ENCODE data around the gene PCDH12.

GRCh38 chr5:141909212-141909611 is 48.8 kb downstream of the PCDH12 start:
- TF ChIP-seq TCF12 (IDR thresholded peaks at IDR 0.05; ENCODE audit: low read depth) (no peak), CREB1 (IDR thresholded peaks at IDR 0.05; ENCODE audit: low read depth) (no peak), CEBPB (IDR thresholded peaks at IDR 0.05) (no peak), MAX (IDR thresholded peaks at IDR 0.05) (no peak), USF1 (IDR thresholded peaks at IDR 0.05) (no peak), REST (IDR thresholded peaks at IDR 0.05; ENCODE audit: low read depth) (no peak), RAD21 (IDR thresholded peaks at IDR 0.05; ENCODE audit: low read depth) (no peak), EP300 (IDR thresholded peaks at IDR 0.05; ENCODE audit: borderline replicate concordance) (no peak), TEAD4 (IDR thresholded peaks at IDR 0.05) (no peak), EGR1 (IDR thresholded peaks at IDR 0.05) (no peak), YY1 (IDR thresholded peaks at IDR 0.05; ENCODE audit: low read depth) (no peak), NFIC (IDR thresholded peaks at IDR 0.05) (no peak), ZBTB7A (IDR thresholded peaks at IDR 0.05; ENCODE audit: low read depth) (no peak)

Data from Ishikawa (cell line).